GM18951 (cell line): ENCODE results near the gene SMIM32.

ENCODE experiments used
- POLR2A ChIP-seq: IDR thresholded peaks from 4 replicates; pipeline ENCODE4 v1.6.1; 2011; ENCODE audit warnings: mild to moderate bottlenecking; ENCODE audit not compliant: insufficient read length, insufficient read depth; ENCODE audit errors: extremely low read depth
- in situ Hi-C: fragments of 300-500 bp; cut with MboI; formaldehyde crosslinking; loops from one replicate; pipeline ENCODE4 v1.12.0; 2022; ENCODE audit warnings: low sequenced_read_pairs, mixed read lengths, inconsistent platforms; ENCODE audit not compliant: unreplicated experiment

SMIM32 gene

DNA sequence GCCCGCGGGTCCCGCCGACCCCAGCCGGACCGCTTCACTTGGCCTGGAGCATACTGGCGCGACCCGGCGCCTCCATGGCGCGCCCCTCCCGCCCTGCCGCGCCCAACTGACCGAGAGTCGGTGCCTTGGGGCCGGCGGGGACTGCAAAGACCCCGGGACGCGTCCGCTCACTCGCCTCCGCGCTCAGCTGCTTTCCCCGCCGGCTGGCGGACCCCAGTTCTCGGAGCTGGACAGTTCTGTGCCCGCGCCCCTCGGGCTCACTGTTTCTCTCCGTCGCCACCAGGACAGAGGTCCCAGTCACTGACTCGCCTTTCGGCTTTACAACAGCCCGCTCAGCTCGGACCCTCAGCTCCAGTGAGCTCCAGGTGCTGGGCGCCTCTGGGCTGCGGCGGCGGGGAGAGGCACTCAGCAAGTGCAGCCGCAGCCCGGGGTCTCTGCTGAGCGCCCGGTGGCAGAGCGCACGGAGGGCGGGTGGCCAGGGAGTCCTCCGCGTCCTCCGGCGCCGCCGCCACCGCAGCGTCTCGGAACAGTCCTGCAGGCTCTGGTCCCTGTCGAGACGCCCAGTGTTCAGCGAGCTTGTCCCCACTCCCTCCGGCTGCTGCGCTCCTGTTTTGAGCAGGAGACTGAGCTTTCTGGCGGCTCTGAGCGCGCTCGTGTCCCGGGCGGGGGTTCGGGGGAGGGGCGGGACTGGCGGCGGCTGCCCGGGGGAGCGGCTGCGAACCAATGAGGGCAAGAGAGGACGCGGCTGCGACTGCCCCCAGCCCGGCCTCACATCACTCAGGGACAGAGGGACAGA lies at the start of gene SMIM32:
SMIM32 (minus strand) TSS at position 637 of the 796 bp plus-strand sequence. CDS start 638 bp downstream, outside the sequence.
- in situ Hi-C loops: no loop called here

GRCh38 chr5:136242611-136243010 lies 49.6 kb upstream of the SMIM32 start:
- TF ChIP-seq POLR2A: no peak
- in situ Hi-C loops: loop anchor here (25.0 kb wide), 1 partner anchor 520 kb away; no protein-coding TSS in a partner anchor

More for the DNA sequence above, at the start of gene SMIM32:
- TF ChIP-seq POLR2A: no peak

DNA sequence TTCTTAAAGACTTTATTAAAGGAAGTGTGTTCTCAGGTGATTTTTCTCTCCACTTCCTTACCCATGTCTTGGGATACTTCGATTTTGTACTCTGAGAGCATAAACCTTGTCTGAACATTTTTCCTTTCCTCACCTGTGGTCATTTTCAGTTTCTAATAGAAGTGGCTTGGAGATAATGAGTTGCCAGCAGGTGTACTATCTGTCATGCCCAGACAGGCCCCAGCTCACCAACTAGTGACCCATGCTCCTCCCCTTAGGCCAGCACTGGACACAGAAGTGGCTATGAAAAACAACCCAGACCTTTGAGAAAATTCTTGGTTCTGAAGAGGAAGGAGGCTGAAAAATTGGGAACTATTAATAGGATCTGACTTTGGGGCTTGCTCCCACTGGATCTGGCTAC lies 49.2 kb upstream of the SMIM32 start:
- TF ChIP-seq POLR2A: no peak
- in situ Hi-C loops: loop anchor here (25.0 kb wide), 1 partner anchor 520 kb away; no protein-coding TSS in a partner anchor

- in situ Hi-C loops: loop anchor here (25.0 kb wide), 1 partner anchor 521 kb away; no protein-coding TSS in a partner anchor
Observed at GRCh38 chr5:136240894-136241293, 47.9 kb upstream of the SMIM32 start.

GRCh38 chr5:136236479-136237083 lies 43.6 kb upstream of the SMIM32 start:
- in situ Hi-C loops: loop anchor here (25.0 kb wide), 1 partner anchor 526 kb away; no protein-coding TSS in a partner anchor
- no peak for TF ChIP-seq POLR2A

More at GRCh38 chr5:136240894-136241293, 47.9 kb upstream of the SMIM32 start:
- no peak for TF ChIP-seq POLR2A

- in situ Hi-C loops: loop anchor here (25.0 kb wide), 1 partner anchor 527 kb away; no protein-coding TSS in a partner anchor
- no peak for TF ChIP-seq POLR2A
Observed at GRCh38 chr5:136235321-136235720, 42.4 kb upstream of the SMIM32 start.

DNA sequence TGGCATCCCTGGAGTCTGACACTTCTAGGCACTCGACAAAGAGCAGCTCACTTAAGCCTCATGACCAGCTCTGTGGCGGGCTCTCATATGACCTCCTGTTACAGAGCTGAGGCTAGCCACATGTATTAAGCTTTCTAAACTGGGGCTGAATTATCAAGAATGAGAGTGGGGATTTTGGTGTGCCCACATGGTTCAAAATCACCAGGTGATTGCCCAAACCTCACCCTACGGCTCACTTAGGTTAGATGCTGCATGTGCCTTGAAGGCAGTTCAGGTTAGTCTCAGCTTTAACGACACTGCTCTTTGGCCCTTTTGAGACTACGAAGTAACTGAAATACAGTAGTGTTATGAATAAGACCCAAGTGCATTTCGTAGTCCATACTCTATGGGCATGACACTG lies 39.4 kb upstream of the SMIM32 start:
- in situ Hi-C loops: loop anchor here (25.0 kb wide), 1 partner anchor 530 kb away; no protein-coding TSS in a partner anchor
- TF ChIP-seq POLR2A: no peak

DNA sequence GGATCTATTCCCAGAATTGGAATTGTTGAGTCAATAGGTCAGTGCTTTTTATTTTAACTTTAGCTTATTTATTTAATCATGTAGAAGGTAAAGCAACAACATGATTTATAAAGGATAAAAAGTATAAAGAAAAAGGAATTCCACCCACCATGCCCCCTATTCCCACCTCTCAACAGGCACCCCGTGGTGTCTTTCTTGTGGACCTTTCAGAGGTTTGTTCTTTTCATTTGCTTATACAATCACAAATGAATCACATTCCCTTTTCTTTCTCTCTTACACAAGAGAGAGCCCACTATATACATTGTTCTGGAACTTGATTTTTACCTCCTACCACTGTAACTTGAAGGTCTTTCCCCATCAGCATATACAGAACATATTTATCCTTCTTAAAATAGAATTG lies 37.2 kb upstream of the SMIM32 start:
- in situ Hi-C loops: loop anchor here (25.0 kb wide), 1 partner anchor 532 kb away; no protein-coding TSS in a partner anchor
- TF ChIP-seq POLR2A: no peak

- in situ Hi-C loops: loop anchor here (25.0 kb wide), 1 partner anchor 534 kb away; no protein-coding TSS in a partner anchor
- TF ChIP-seq POLR2A: no peak
Observed at GRCh38 chr5:136228136-136228757, 35.3 kb upstream of the SMIM32 start.

GRCh38 chr5:136226401-136226800 lies 33.4 kb upstream of the SMIM32 start:
- in situ Hi-C loops: loop anchor here (25.0 kb wide), 1 partner anchor 536 kb away; no protein-coding TSS in a partner anchor
- no peak for TF ChIP-seq POLR2A

GRCh38 chr5:136225796-136226195 lies 32.8 kb upstream of the SMIM32 start:
- in situ Hi-C loops: loop anchor here (25.0 kb wide), 1 partner anchor 537 kb away; no protein-coding TSS in a partner anchor
- no peak for TF ChIP-seq POLR2A

DNA sequence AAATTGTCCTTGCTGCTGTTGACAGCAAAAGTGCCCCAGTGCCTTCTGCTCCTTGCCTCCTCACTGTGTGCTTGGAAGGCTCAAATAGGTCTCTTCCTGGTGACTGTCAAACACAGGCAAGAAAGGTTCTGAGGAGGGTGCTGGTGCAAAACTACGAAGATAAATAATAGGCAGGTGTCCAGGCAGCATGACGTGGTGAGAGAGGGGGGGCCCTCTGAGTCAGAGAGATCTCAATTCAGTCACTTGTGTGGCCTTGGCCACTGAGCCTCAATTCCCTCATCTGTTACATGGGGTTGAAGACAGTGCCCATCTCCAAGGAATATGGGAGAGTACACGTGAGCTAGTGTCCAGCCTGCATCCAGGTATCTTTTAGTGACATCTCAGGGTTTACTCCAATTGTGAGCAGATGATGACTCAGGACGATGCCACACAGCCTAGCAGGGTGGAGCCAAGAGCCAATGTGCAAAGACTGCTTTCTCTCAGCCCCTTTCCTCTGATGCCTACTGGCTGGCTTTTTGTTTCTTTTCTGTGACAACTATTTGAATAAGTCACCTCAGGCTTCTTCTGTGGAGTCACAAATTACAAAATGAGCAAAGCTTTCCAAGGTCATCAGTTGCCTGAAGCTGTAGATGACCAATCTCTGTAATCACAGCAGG lies 29.7 kb upstream of the SMIM32 start:
- in situ Hi-C loops: no loop called here
- no peak for TF ChIP-seq POLR2A
